Thoracic aorta (tissue), 2 donors: ENCODE measurements around the gene STK32A. TPM values are rescaled to one million over a fixed set of nuclear protein-coding genes. Genes with fewer than 3 reads are reported as not detected.
A peak's percentile ranks its signal among the peaks of the same experiment; 100 is the strongest.

Source experiments
- ATAC-seq: fragments of 150-250 bp; one replicate; pipeline ENCODE4 v1.8.0; 2017; ENCODE audit warnings: low read depth; ENCODE audit not compliant: insufficient number of reproducible peaks, low FRiP score
- DNase-seq: peaks from one replicate; pipeline ENCODE4 v3.0.0-alpha.2; 2020; ENCODE audit warnings: low spot score
- H3K27ac ChIP-seq, 2 donors: fragments of 200-600 bp; sonication (generic); 1 replicate in 1 of 2; 2 replicates in 1 of 2; pipeline ENCODE4 v1.5.1; 2016; ENCODE audit warnings: mild to moderate bottlenecking in 2 of 2, moderate library complexity in 2 of 2
- H3K27me3 ChIP-seq: fragments of 200-600 bp; sonication (generic); replicated peaks from 2 replicates; pipeline ENCODE4 v1.6.0; 2016; ENCODE audit warnings: mild to moderate bottlenecking; ENCODE audit not compliant: insufficient read depth
- H3K36me3 ChIP-seq: fragments of 200-600 bp; sonication (generic); one replicate; pipeline ENCODE4 v1.5.1; 2016
- H3K4me1 ChIP-seq, 2 donors: fragments of 200-600 bp; sonication (generic); 1 replicate in 1 of 2; 2 replicates in 1 of 2; pipeline versions ENCODE4 v1.5.1 to v1.6.0; 2016; ENCODE audit warnings: low read depth in 2 of 2, mild to moderate bottlenecking in 1 of 2; ENCODE audit not compliant: control insufficient read depth in 1 of 2
- H3K4me3 ChIP-seq: fragments of 200-600 bp; sonication (generic); 2 replicates; pipeline ENCODE4 v1.5.1; 2016; ENCODE audit warnings: mild to moderate bottlenecking
- H3K9me3 ChIP-seq: fragments of 200-600 bp; sonication (generic); 2 replicates; pipeline ENCODE4 v1.5.1; 2016
- total RNA-seq, 2 donors: library from RNA; depleted of rRNA; stranded (reverse); fragments of >200 nt; gene quantifications; one replicate each; pipeline versions ENCODE4 v1.1.0 to v1.2.3, GENCODE V29; 2016
- TF ChIP-seq, protein P1 (sequence below): fragments of 200-600 bp; sonication (generic); IDR thresholded peaks from one replicate; pipeline ENCODE4 v1.5.1; 2019; ENCODE audit warnings: antibody characterized with exemption

The STK32A gene
- total RNA-seq, 2 donors from 2014 or later, result 8.0 to 9.5 TPM

DNA sequence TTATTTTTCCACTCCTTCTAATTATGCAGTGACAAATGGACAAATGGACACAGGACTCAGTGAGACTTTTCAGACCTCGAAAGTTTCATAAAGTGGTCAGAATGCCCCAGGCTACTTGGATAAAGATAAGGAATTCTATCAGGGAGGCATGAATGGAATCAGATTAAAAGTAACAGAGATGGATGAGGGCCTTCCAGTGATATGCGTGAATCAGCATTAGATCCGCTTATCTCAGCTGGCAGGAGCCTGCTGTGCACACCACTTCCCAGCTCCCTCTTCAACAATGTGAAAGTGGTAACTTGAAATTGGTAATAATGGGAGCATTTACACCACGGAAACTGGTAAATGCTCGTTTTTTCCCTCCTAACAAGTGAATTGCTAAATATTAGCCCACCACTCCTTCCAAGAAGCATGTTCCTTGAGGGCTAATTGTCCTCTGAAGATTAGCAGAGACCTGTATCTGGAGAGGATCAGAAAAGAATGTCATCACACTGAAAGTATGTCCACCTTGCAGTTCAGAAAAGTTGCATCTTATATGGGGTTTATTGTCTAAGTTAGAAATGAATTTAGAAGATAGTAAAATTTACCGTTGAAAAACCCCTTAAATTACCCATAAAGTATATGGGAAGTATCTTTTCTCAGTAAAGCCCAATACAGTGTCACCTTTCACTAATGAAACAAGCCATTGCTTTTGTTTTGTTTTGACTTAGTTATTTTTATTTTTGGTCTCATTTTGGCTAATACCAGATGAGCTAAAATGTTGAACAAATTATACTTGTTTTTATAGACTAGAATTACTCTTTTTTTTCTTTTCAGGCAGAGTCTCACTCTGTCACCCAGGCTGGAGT lies 149.7 kb downstream of the STK32A start:
- TF ChIP-seq, protein P1, sequence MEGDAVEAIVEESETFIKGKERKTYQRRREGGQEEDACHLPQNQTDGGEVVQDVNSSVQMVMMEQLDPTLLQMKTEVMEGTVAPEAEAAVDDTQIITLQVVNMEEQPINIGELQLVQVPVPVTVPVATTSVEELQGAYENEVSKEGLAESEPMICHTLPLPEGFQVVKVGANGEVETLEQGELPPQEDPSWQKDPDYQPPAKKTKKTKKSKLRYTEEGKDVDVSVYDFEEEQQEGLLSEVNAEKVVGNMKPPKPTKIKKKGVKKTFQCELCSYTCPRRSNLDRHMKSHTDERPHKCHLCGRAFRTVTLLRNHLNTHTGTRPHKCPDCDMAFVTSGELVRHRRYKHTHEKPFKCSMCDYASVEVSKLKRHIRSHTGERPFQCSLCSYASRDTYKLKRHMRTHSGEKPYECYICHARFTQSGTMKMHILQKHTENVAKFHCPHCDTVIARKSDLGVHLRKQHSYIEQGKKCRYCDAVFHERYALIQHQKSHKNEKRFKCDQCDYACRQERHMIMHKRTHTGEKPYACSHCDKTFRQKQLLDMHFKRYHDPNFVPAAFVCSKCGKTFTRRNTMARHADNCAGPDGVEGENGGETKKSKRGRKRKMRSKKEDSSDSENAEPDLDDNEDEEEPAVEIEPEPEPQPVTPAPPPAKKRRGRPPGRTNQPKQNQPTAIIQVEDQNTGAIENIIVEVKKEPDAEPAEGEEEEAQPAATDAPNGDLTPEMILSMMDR, result no peak
- no peak for DNase-seq
- Histone ChIP-seq H3K27me3 (no peaks in the 10 kb centered on the region), H3K27ac (peak overlapping the region in 1 of 2 donors; percentile 12), H3K4me1 (no peaks in the 10 kb centered on the region), H3K9me3 (no peaks in the 10 kb centered on the region), H3K36me3 (no peaks in the 10 kb centered on the region), H3K4me3 (no peak overlapping the region)
- no peak for ATAC-seq

DNA sequence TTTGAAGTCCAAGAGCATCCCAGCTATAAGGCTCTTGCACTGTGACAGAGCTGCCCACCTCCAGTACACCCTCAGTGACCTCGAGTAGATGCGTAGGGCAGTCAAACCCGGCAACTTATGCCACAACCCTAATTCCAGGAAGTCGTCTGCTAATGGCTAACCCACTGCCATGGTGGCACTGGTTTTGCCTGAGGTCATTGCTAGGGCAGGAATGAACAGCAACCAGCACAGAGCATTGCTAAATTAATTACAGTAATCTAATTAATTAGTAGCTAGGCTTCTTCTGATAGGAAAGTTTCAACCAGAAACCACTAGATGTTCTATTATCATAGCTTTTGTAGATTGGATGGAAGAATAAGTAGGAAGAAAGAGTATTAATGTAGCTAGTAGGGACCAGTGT lies 152.3 kb downstream of the STK32A start:
- H3K36me3 ChIP-seq, result peaks cover 1% of the 10 kb centered on the region
- no peak overlapping the region for H3K27ac ChIP-seq

DNA sequence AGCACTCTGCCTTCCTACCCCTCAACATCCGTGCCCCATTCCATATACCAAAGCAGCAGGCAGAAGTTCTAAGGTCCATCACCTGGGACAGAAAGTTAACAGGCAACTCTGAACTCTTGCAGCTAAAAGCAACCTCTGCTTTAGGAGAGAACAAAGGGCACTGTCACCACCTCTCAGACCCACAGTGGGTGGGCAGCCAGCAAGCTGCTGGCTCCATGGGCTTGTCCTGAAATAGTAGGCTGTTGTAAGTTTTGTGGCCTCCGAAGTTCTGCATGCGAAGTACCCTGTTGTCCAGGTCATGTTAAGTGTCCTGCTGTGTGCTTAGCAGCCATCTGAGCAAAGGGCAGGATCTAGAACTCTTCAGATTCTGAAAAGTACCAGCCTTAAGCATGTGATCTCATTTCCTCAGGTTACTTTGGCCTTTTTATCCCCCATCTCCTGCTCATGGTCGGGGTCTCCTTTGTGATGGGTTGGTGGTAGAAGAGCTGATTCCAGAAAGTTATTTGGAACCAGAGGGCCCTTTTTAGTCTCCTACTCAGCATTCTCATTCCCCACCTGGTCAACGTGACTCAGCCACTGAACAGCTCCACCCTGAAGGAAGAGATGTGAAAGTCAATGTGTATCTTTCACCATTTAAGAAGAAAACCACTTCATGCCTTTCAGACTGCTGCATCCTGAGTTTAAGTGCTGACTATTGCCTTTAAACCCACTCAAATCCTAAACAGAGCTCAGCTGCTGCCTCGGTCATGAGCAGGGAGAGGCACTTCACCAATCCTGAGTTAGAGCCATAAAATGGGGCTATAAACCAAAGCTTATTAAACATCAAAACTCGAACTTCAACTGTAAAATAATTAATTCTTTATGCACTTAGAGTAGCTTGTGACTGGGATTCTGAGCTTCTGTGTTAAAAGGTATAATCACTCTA lies 153.6 kb downstream of the STK32A start:
- peak overlapping the region in 1 of 2 donors; percentile 15 for H3K27ac ChIP-seq
- no peak overlapping the region for H3K4me3 ChIP-seq

More for the DNA sequence above, 152.3 kb downstream of the STK32A start:
- no peaks in the 10 kb centered on the region for H3K9me3 ChIP-seq
- DNase-seq (no peak), ATAC-seq (no peak)
- no peaks in the 10 kb centered on the region for H3K27me3 ChIP-seq
- TF ChIP-seq, protein P1, result no peak
- H3K4me1 ChIP-seq, result no peaks in the 10 kb centered on the region
- no peak overlapping the region for H3K4me3 ChIP-seq

DNA sequence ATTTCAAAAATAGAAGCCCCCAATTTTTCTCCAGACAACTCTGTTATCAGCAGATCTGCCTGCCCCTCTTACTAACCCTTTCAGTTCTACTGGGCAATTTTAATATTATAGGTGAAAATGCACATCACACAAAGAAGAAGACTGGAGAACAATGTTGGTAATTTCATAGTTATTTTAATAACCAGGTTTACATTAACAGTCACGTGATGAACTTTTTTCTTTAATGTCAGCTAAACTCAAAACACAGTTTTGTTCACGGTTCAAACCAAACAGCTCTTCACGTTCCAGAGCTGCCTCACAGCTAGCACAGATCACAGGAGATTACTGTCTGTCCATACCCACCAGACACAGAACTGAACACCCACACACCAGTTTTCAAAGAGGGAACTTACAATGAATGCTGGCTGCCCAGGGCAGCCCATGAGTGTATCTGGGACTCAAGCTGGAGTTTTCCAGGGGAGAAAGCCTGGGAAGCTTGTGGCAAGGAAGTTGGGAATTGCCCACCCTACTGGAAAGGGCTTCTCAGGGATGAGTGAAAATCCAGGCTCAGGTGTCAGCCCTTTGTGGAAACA lies 155.9 kb downstream of the STK32A start:
- H3K27ac ChIP-seq, result peak overlapping the region in 1 of 2 donors; percentile 4
- ATAC-seq, result no peak
- H3K4me1 ChIP-seq, result no peaks in the 10 kb centered on the region
- H3K36me3 ChIP-seq, result peaks cover 32% of the 10 kb centered on the region
- DNase-seq, result no peak
- H3K27me3 ChIP-seq, result no peaks in the 10 kb centered on the region
- H3K9me3 ChIP-seq, result no peaks in the 10 kb centered on the region
- H3K4me3 ChIP-seq, result no peak overlapping the region
- TF ChIP-seq, protein P1, result no peak

More for the DNA sequence above, 153.6 kb downstream of the STK32A start:
- DNase-seq, result no peak
- H3K36me3 ChIP-seq, result peaks cover 13% of the 10 kb centered on the region
- H3K27me3 ChIP-seq, result no peaks in the 10 kb centered on the region
- no peaks in the 10 kb centered on the region for H3K4me1 ChIP-seq
- TF ChIP-seq, protein P1, result no peak
- ATAC-seq, result no peak
- H3K9me3 ChIP-seq, result no peaks in the 10 kb centered on the region

DNA sequence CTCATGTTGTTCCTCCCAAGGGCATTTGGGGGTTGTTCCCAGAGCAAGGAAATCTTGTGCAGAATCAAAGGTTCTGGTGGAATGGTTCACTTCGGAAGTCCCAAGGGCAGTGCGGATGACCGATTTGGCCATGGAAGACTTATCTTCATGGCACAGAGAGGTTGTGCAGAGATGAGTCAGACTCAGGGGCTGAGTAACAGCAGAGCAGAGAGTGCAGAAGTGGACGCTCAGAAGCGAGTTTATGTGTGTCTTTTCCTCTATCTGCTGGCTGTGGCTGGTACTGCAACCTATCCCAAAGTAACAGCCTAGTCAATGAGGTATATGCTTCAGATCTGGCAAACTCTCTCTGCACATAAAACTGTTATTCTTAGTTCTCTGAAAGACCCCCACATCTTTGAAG lies 157.0 kb downstream of the STK32A start:
- DNase-seq (peak; percentile 64), ATAC-seq (peak; percentile 96)
- H3K27me3 ChIP-seq, result no peaks in the 10 kb centered on the region
- peaks cover 39% of the 10 kb centered on the region for H3K36me3 ChIP-seq
- TF ChIP-seq, protein P1, result peak; percentile 62
- no peaks in the 10 kb centered on the region for H3K9me3 ChIP-seq
- peak overlapping the region; percentile 17 to 26 for H3K27ac ChIP-seq
- no peaks in the 10 kb centered on the region for H3K4me1 ChIP-seq
- H3K4me3 ChIP-seq, result no peak overlapping the region
